HG03354 (cell line): Measurements from ENCODE around the gene PDE4B.
A peak's percentile ranks its signal among the peaks of the same experiment; 100 is the strongest.

Source experiments
- ATAC-seq: cut with Tn5 transposase; IDR thresholded peaks from one replicate; pipeline ENCODE4 v1.9.1; 2021; ENCODE audit warnings: mild to moderate bottlenecking; ENCODE audit not compliant: unreplicated experiment, poor library complexity, severe bottlenecking

PDE4B gene

GRCh38 chr1:66266756-66267155 is 474.1 kb downstream of the PDE4B start:
- ATAC-seq = no peak

DNA sequence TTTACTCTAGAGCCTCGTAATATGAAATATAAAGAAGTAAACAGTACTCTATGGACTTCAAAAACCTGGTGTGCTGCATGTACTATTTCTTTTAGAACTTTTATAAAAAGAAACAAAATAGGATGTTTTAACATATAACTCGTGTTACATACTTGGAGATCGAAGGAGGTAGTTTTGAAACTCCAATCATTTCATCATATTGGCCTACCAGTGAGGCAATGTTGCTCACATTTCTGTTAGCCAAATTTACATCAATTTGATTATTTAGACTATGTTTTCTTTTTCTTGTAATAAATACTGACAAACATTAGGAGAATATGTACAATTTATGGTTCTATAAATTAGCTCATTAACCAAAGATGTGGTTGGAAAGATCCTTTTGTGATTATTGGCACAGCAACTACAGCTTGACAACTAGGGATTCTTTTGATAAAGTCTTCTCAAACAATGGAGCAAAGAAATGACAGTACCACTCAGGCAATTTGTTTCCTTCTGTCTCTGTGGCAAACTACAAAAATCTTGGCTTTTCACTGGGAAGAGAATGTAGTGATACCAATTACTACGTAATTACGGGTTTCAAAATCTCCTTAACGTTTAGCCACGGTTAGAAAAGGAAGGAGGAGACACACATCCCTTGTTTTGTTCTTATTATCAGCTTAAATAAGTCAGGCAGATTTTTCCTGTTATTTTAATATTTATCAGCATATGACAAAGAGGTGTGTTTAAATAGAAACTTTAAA is 474.7 kb downstream of the PDE4B start:
- no peak for ATAC-seq

GRCh38 chr1:66269222-66269621 is 476.5 kb downstream of the PDE4B start:
- ATAC-seq = no peak

GRCh38 chr1:66270119-66270812 is 477.6 kb downstream of the PDE4B start:
- ATAC-seq = no peak

- peak; percentile 49 for ATAC-seq
These were observed 478.7 kb downstream of the PDE4B start for GRCh38 chr1:66271216-66271903.

DNA sequence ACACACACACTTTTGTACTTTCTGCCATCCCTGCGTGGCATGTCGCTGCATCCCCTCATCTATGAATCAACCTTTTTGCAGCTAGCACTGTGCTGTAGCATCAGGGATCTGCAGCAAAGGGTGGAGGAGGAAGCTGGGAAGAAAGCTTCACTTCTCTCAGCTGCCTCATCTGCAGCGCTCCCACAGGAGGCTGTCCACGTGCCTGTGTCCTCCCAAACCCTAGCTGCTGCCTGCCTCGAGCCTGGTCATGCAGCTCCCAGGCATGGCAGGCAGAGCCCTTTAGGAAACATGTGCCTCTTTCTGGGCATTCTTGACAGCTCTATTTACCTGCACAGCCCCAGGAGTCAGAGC is 479.2 kb downstream of the PDE4B start:
- no peak for ATAC-seq

DNA sequence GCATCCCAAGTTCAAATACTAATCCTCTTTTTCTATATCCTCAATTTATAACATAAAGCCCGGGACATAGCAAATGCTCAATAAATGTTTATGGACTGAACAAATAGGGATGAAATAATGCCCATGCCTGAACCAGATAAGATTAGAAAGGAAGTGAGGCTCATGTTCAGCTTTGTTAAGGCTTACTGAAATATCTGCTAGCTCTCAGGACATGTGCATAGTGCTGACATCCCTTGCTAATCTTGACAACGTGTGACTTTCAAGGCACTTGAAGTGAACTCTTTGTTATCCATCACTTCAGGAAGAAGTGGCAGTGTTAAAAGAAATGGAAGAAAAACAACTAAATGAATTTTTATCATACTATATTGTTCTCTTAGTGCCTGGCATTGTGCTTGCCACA is 481.0 kb downstream of the PDE4B start:
- ATAC-seq = no peak

GRCh38 chr1:66274634-66275033 is 481.9 kb downstream of the PDE4B start:
- peak; percentile 45 for ATAC-seq

DNA sequence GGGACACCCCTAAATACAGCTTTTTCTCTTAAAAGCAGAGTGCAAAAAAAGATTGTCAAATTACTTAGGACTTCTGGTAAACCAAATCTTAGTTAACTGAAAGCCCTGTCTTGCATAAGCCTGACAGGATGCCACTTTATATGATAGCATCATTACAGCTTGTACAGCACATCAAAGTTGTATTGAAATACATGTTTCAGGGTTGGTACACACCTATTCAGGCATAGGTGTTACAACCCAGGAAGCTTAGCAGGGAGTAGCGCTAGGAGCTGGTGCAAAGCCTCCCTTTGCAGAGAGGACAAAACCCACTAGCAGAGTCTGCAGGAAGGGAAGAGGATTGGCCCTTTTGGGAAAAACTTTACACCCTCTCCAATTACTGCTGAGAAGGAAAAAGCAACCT is 482.4 kb downstream of the PDE4B start:
- ATAC-seq = no peak

- ATAC-seq = no peak
These were observed 482.9 kb downstream of the PDE4B start for GRCh38 chr1:66275601-66276023.

DNA sequence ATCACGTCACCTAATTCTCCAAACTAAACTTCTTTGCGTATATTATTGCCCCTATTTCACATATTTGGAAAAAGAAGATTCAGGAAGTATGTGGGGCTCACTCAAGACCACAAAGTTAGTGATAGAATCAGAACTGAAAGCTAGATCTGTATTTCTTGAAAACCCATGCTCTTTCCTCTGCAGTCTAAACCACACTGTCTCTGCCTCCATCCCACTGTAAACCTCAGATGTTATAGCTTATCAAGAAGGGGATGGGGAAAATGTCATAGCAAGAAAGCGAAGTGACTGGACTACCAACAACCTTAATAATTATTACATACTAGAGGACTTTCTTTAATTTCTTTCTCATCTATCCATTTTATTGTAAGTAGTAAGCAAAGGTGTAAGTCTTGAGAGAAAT is 483.5 kb downstream of the PDE4B start:
- peak; percentile 79 for ATAC-seq

GRCh38 chr1:66278260-66279021 is 485.7 kb downstream of the PDE4B start:
- peak; percentile 26 for ATAC-seq

GRCh38 chr1:66281808-66282207 is 489.1 kb downstream of the PDE4B start:
- ATAC-seq = no peak

GRCh38 chr1:66282343-66282852 is 489.7 kb downstream of the PDE4B start:
- ATAC-seq = peak; percentile 86

- ATAC-seq = no peak
These were observed 490.4 kb downstream of the PDE4B start for GRCh38 chr1:66282891-66283621.

- peak; percentile 67 for ATAC-seq
These were observed 490.9 kb downstream of the PDE4B start for GRCh38 chr1:66283622-66284041.

DNA sequence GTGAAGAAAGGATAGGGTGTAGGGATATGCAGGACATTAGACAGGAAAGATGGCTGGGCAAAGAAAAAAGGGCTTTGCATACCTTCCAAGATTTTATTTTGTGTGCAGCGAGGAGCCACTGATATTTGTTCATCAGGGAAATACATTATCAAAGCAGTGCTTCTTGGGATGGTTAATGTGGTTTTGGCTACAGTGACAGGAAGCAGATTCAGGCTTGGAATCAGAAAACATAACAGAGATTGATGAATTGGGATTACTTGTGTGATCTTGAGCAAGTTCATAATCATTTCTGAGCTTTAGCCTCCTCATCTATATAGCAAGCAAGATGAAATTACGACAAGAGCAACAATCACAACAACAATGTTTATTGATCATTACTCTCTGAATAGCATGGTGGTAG is 492.1 kb downstream of the PDE4B start:
- ATAC-seq = no peak

DNA sequence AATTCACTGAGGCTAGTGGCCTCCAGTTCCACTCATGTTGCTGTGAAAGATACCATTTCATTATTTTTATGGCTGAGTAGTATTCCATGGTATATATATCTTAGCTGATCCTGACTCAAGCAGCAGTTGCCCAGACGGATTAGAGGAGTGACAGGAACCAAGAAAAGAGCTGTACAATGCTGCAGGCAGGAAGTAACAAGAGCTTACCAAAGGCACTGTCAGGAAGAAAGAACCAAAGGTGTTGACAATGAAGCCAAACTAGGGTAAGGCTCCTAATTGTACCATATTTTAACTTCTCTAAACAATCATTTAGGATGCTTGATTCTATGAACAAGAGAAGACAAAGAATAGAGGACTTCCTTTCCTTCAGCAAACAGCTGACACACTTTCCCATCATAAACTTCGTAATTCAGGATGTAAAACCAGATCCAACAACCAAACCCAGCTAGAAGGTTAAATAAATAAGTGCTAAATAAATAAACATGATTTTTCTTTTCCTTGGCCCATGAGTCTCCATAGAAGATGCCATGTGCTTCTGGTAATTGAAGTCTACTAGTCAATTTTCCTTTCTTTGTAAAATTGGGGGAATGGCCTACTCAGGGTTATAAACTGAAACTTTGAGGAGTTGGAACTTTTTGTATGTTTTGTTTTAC is 493.0 kb downstream of the PDE4B start:
- ATAC-seq = no peak

- no peak for ATAC-seq
These were observed 493.6 kb downstream of the PDE4B start for GRCh38 chr1:66286307-66286706.
